B cell (primary cell): ENCODE measurements around the gene CREM. TPM values are rescaled to one million over a fixed set of nuclear protein-coding genes. Genes with fewer than 3 reads are reported as not detected.

Experiments used
- ATAC-seq: fragments of 200-7000 bp; cut with Tn5 transposase; one replicate; pipeline ENCODE4 v1.10.0; 2021; ENCODE audit warnings: low read depth, mild to moderate bottlenecking, moderate number of reproducible peaks, moderate library complexity
- CTCF ChIA-PET: fragments of 350-600 bp; sonication (Branson Sonifier 250); formaldehyde crosslinking; loops from one replicate; lab custom pipeline; 2021; ENCODE audit warnings: antibody characterized with exemption, inconsistent platforms; lab: Charles Lee
- POLR2A ChIA-PET: fragments of 350-600 bp; sonication (Branson Sonifier 250); formaldehyde crosslinking; loops from one replicate; lab custom pipeline; 2021; ENCODE audit warnings: antibody characterized with exemption; lab: Charles Lee
- DNase-seq: peaks from one replicate; pipeline ENCODE4 v3.0.0; 2013
- H2AFZ ChIP-seq: 2 replicates; pipeline ENCODE4 v1.6.1; 2012; ENCODE audit warnings: mild to moderate bottlenecking, low read depth, low read length; ENCODE audit not compliant: insufficient read depth, poor library complexity, severe bottlenecking
- H3K27ac ChIP-seq, 2 donors: 1 replicate in 1 of 2; 2 replicates in 1 of 2; pipeline ENCODE4 v1.5.1; 2012 to 2013; ENCODE audit warnings: low read length in 2 of 2, mild to moderate bottlenecking in 2 of 2, moderate library complexity in 1 of 2
- H3K27me3 ChIP-seq, 4 experiments: fragments of 200-600 bp in 1 of 4; sonication (generic) in 1 of 4; replicated peaks in 1 of 4; 1 replicate in 2 of 4; 2 replicates in 2 of 4; pipeline versions ENCODE4 v1.6.1 to v1.7.0; 2013 to 2016; ENCODE audit warnings: low read length in 3 of 4, mild to moderate bottlenecking in 2 of 4, mixed read lengths in 1 of 4, moderate library complexity in 1 of 4; ENCODE audit not compliant: insufficient read depth in 4 of 4, control insufficient read depth in 3 of 4; ENCODE audit errors: control extremely low read depth in 1 of 4
- H3K36me3 ChIP-seq, 2 experiments: replicated peaks in 1 of 2; 1 replicate in 1 of 2; 2 replicates in 1 of 2; pipeline versions ENCODE4 v1.6.1 to v1.7.1; 2013; ENCODE audit warnings: low read length in 1 of 2; ENCODE audit not compliant: insufficient read depth in 2 of 2, control insufficient read depth in 1 of 2; ENCODE audit errors: control extremely low read depth in 1 of 2, extremely low read depth in 1 of 2
- H3K4me1 ChIP-seq, 2 donors: fragments of 200-600 bp in 1 of 2; sonication (generic) in 1 of 2; 1 replicate in 1 of 2; 2 replicates in 1 of 2; pipeline versions ENCODE4 v1.5.1 to v1.6.1; 2013 to 2017; ENCODE audit warnings: low read length in 2 of 2; ENCODE audit not compliant: control insufficient read depth in 2 of 2, insufficient read depth in 2 of 2
- H3K4me2 ChIP-seq: replicated peaks from 2 replicates; pipeline ENCODE3; 2012; ENCODE audit warnings: mild to moderate bottlenecking, low read depth, low read length; ENCODE audit not compliant: poor library complexity, severe bottlenecking
- H3K4me3 ChIP-seq, 5 experiments: fragments of 200-600 bp in 1 of 5; sonication (generic) in 1 of 5; 1 replicate in 3 of 5; 2 replicates in 2 of 5; pipeline versions ENCODE4 v1.5.1 to v1.7.0; 2011 to 2016; ENCODE audit warnings: low read length in 4 of 5, mild to moderate bottlenecking in 4 of 5, low read depth in 2 of 5, control low read depth in 1 of 5, moderate library complexity in 1 of 5; ENCODE audit not compliant: insufficient read depth in 1 of 5; ENCODE audit errors: control extremely low read depth in 1 of 5, extremely low read depth in 1 of 5
- H3K79me2 ChIP-seq: fragments of 200-600 bp; sonication (generic); one replicate; pipeline ENCODE4 v1.6.0; 2016; ENCODE audit warnings: low read length; ENCODE audit not compliant: control insufficient read depth, insufficient read depth
- H3K9ac ChIP-seq: fragments of 200-600 bp; sonication (generic); 2 replicates; pipeline ENCODE4 v1.6.1; 2017; ENCODE audit warnings: mild to moderate bottlenecking, low read length, moderate library complexity
- H3K9me3 ChIP-seq, 3 donors: one replicate each; pipeline versions ENCODE4 v1.6.1 to v1.7.1; 2013; ENCODE audit warnings: low read length in 2 of 3; ENCODE audit not compliant: control insufficient read depth in 2 of 3, insufficient read depth in 1 of 3; ENCODE audit errors: control extremely low read depth in 1 of 3
- H4K20me1 ChIP-seq: 2 replicates; pipeline ENCODE4 v1.6.0; 2012; ENCODE audit warnings: mild to moderate bottlenecking, low read length; ENCODE audit not compliant: insufficient read depth, control insufficient read depth, poor library complexity, severe bottlenecking
- H3K27ac Mint-ChIP-seq: one replicate; pipeline ENCODE4 v1.8.0; 2021; ENCODE audit warnings: mixed read lengths
- H3K27me3 Mint-ChIP-seq: one replicate; pipeline ENCODE4 v1.8.0; 2021; ENCODE audit warnings: mixed read lengths
- H3K4me1 Mint-ChIP-seq: one replicate; pipeline ENCODE4 v1.8.0; 2021; ENCODE audit warnings: mixed read lengths
- H3K4me3 Mint-ChIP-seq: one replicate; pipeline ENCODE4 v1.8.0; 2021; ENCODE audit warnings: mixed read lengths
- H3K9me3 Mint-ChIP-seq: one replicate; pipeline ENCODE4 v1.8.0; 2022; ENCODE audit warnings: mixed read lengths; ENCODE audit not compliant: insufficient read depth
- EZH2 ChIP-seq: IDR thresholded peaks from 2 replicates; pipeline ENCODE4 v1.6.1; 2012; ENCODE audit warnings: borderline replicate concordance, low read depth, mild to moderate bottlenecking, moderate library complexity, low read length; ENCODE audit not compliant: insufficient read depth, poor library complexity, severe bottlenecking
- WGBS: methylation state at CpG from one replicate; pipeline ENCODE4 v1.1.5; 2013; ENCODE audit warnings: missing lambda C conversion rate; ENCODE audit not compliant: insufficient coverage; 5-methylcytosine and 5-hydroxymethylcytosine counted together
- intact Hi-C: fragments of 100-400 bp; cut with micrococcal nuclease; formaldehyde crosslinking; loops from one replicate; pipeline ENCODE4 v1.10.0; 2022
- polyA plus RNA-seq: library from polyadenylated mRNA; depleted of rRNA; stranded (reverse); fragments of >200 nt; gene quantifications from 2 replicates; pipeline ENCODE4 v1.2.3, GENCODE V29; 2012
- total RNA-seq, 2 donors: library from RNA; stranded (reverse); fragments of 120-200 nt in 1 of 2; gene quantifications; 1 replicate in 1 of 2; 2 replicates in 1 of 2; pipeline versions ENCODE4 v1.2.3 to v1.2.4, GENCODE V29; 2013 to 2022
- TF ChIP-seq, protein P1 (sequence below): fragments of 200-600 bp; IDR thresholded peaks from one replicate; pipeline ENCODE4 v1.8.0; 2022; ENCODE audit warnings: antibody characterized with exemption, mild to moderate bottlenecking

The CREM gene
- total and polyA plus RNA-seq, 2 donors (not counting 1 experiment from before 2014, with no cell fraction given): 7.3 to 94.6 TPM

GRCh38 chr10:35140126-35140525 is 13.5 kb downstream of the CREM start:
- peaks cover 36% of the 10 kb centered on the region for H3K79me2 ChIP-seq
- no peaks in the 10 kb centered on the region for H3K27me3 ChIP-seq
- H3K27ac ChIP-seq: no peak overlapping the region
- H2AFZ ChIP-seq: no peak overlapping the region
- Mint-ChIP-seq H3K4me1 (peaks cover 17% of the 10 kb centered on the region), H3K9me3 (no peaks in the 10 kb centered on the region), H3K4me3 (no peak overlapping the region), H3K27me3 (no peaks in the 10 kb centered on the region), H3K27ac (no peak overlapping the region)
- DNase-seq (no peak), ATAC-seq (no peak)
- no peaks in the 10 kb centered on the region for H3K9me3 ChIP-seq
- no peak overlapping the region for H3K4me3 ChIP-seq
- H3K4me1 ChIP-seq: peaks cover 11 to 13% of the 10 kb centered on the region in 2 donors
- H3K4me2 ChIP-seq: no peak overlapping the region
- H3K36me3 ChIP-seq: no peaks in the 10 kb centered on the region
- TF ChIP-seq EZH2: no peak
- TF ChIP-seq, protein P1, sequence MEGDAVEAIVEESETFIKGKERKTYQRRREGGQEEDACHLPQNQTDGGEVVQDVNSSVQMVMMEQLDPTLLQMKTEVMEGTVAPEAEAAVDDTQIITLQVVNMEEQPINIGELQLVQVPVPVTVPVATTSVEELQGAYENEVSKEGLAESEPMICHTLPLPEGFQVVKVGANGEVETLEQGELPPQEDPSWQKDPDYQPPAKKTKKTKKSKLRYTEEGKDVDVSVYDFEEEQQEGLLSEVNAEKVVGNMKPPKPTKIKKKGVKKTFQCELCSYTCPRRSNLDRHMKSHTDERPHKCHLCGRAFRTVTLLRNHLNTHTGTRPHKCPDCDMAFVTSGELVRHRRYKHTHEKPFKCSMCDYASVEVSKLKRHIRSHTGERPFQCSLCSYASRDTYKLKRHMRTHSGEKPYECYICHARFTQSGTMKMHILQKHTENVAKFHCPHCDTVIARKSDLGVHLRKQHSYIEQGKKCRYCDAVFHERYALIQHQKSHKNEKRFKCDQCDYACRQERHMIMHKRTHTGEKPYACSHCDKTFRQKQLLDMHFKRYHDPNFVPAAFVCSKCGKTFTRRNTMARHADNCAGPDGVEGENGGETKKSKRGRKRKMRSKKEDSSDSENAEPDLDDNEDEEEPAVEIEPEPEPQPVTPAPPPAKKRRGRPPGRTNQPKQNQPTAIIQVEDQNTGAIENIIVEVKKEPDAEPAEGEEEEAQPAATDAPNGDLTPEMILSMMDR: no peak
- CTCF ChIA-PET: no interaction called here
- intact Hi-C loops: no loop called here
- POLR2A ChIA-PET: no interaction called here
- H3K9ac ChIP-seq: no peak overlapping the region
- no CpG with 5 or more reads among the region's 6 CpGs for WGBS
- H4K20me1 ChIP-seq: no peaks in the 10 kb centered on the region

DNA sequence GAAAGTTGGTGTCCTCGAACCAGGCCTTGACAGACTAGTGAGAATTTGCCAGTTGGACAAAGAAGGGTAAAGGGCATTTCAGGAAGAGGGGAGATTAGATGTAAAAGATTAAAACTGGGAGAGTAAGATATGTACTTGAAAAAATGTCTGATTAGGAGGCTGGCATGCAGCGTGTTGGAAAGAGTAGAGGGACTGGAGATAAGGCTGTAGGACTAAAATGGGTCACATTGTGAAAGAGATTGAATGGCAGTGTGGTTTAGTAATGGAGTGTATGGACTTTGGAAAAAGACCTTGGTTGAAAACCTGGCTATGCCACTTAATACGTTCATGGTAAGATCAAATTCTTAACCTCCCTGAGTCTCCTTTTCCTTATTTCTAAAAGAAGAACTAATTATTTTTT is 14.1 kb downstream of the CREM start:
- ATAC-seq (no peak), DNase-seq (no peak)
- H3K4me1 Mint-ChIP-seq: peaks cover 12% of the 10 kb centered on the region
- Histone ChIP-seq H4K20me1 (no peaks in the 10 kb centered on the region), H3K4me1 (peaks cover 9 to 11% of the 10 kb centered on the region in 2 donors), H3K27ac (no peak overlapping the region), H3K4me3 (no peak overlapping the region), H3K79me2 (peaks cover 33% of the 10 kb centered on the region), H2AFZ (no peak overlapping the region), H3K36me3 (no peaks in the 10 kb centered on the region), H3K9me3 (no peaks in the 10 kb centered on the region), H3K9ac (no peak overlapping the region), H3K27me3 (no peaks in the 10 kb centered on the region), H3K4me2 (no peak overlapping the region)
- no peaks in the 10 kb centered on the region for H3K27me3 Mint-ChIP-seq
- WGBS: 83% methylated on average over 2 of the region's 3 CpGs
- no peak overlapping the region for H3K4me3 Mint-ChIP-seq
- ChIA-PET CTCF (no interaction called here), POLR2A (interaction anchor here (0.6 kb wide), 1 partner anchor 12 kb away, joined by 7 read pairs; no protein-coding TSS in a partner anchor)
- H3K27ac Mint-ChIP-seq: no peak overlapping the region
- no peaks in the 10 kb centered on the region for H3K9me3 Mint-ChIP-seq
- intact Hi-C loops: no loop called here
- TF ChIP-seq, protein P1: no peak
- TF ChIP-seq EZH2: no peak
